GM19455 (cell line): ENCODE data around the gene SYCE3.

Experiments
- ATAC-seq: cut with Tn5 transposase; IDR thresholded peaks from one replicate; pipeline ENCODE4 v1.9.1; 2021; ENCODE audit not compliant: unreplicated experiment

SYCE3 gene

GRCh38 chr22:50504369-50505211 lies 58.1 kb downstream of the SYCE3 start:
- no peak for ATAC-seq

- ATAC-seq = no peak
Observed at GRCh38 chr22:50503475-50504145, 59.1 kb downstream of the SYCE3 start.

- no peak for ATAC-seq
Observed at GRCh38 chr22:50502628-50503474, 59.9 kb downstream of the SYCE3 start.

- no peak for ATAC-seq
Observed at GRCh38 chr22:50502096-50502495, 60.6 kb downstream of the SYCE3 start.
